ENCODE results near the gene HMOX1.
"Not testable (repeated sequence)": the region's sequence is repeated elsewhere in the genome, so short reads cannot be mapped to it uniquely, and the experiment has no call there.

HMOX1 gene

GRCh38 chr22:35393116-35394010 is 12.5 kb downstream of the HMOX1 start:
- no peak for TF ChIP-seq CTCF (IDR thresholded peaks at IDR 0.05; ENCODE audit: poor library complexity, severe bottlenecking)
- no peak for ATAC-seq (ENCODE audit: low read depth)
- H3K27me3 ChIP-seq (ENCODE audit: insufficient read depth, poor library complexity, severe bottlenecking), result no peaks in the 10 kb centered on the region
- H3K4me1 ChIP-seq (ENCODE audit: insufficient read depth, poor library complexity, severe bottlenecking), result no peaks in the 10 kb centered on the region
- no peaks in the 10 kb centered on the region for H3K36me3 ChIP-seq (ENCODE audit: low read depth)
- H3K27ac ChIP-seq (ENCODE audit: poor library complexity, severe bottlenecking), result no peak overlapping the region
- no peak for DNase-seq (ENCODE audit: low spot score)
- H3K9me3 ChIP-seq (ENCODE audit: severe bottlenecking), result no peaks in the 10 kb centered on the region
- H3K4me3 ChIP-seq (ENCODE audit: severe bottlenecking), result no peak overlapping the region

DNA sequence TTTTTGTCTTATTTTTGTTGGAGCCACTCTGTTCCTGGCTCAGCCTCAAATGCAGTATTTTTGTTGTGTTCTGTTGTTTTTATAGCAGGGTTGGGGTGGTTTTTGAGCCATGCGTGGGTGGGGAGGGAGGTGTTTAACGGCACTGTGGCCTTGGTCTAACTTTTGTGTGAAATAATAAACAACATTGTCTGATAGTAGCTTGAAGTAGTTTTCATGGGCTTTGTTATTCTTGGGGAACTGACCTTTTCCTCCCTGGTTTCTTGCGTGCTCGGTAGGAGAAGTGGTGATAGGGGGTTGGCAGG is 13.1 kb downstream of the HMOX1 start:
- H3K27ac ChIP-seq (ENCODE audit: poor library complexity, severe bottlenecking), result no peak overlapping the region
- no peak for TF ChIP-seq CTCF (IDR thresholded peaks at IDR 0.05; ENCODE audit: poor library complexity, severe bottlenecking)
- ATAC-seq (ENCODE audit: low read depth), result no peak
- no peaks in the 10 kb centered on the region for H3K27me3 ChIP-seq (ENCODE audit: insufficient read depth, poor library complexity, severe bottlenecking)
- DNase-seq (ENCODE audit: low spot score), result no peak
- no peaks in the 10 kb centered on the region for H3K9me3 ChIP-seq (ENCODE audit: severe bottlenecking)
- no peaks in the 10 kb centered on the region for H3K36me3 ChIP-seq (ENCODE audit: low read depth)
- no peaks in the 10 kb centered on the region for H3K4me1 ChIP-seq (ENCODE audit: insufficient read depth, poor library complexity, severe bottlenecking)
- no peak overlapping the region for H3K4me3 ChIP-seq (ENCODE audit: severe bottlenecking)

DNA sequence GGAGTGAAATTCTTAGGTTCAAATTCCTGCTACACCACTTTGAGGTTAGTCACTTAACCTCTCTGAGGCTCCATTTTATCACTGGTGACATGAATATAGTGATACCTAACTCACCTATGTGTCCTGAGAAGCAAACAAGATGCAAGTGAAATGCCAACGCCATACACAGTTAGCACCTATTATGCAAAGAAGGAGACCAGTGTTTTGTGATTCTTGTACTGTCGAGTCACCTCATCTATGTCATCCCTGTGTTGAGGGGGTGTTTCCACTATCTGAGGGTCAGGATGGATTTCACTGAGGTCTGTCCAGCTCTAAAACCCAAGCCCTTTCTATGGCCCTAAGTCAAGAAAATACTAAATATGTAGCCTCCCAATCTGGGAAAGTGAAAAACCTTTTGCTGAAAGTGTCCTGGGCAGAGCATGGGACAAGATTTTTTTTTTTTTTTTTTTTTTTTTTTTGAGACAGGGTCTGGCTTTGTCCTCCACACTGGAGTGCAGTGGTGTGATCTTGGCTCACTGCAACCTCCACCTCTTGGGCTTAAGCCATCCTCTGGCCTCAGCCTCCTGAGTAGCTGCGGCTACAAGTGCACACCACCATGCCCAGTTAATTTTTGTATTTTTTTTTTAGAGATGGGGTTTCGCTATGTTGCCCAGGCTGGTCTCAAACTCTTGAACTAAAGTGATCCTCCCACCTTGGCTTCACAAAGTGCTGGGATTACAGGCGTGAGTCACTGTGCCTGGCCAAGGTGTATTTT is 14.1 kb downstream of the HMOX1 start:
- Histone ChIP-seq H3K27ac (ENCODE audit: poor library complexity, severe bottlenecking) (no peak overlapping the region), H3K27me3 (ENCODE audit: insufficient read depth, poor library complexity, severe bottlenecking) (no peaks in the 10 kb centered on the region), H3K9me3 (ENCODE audit: severe bottlenecking) (no peaks in the 10 kb centered on the region), H3K36me3 (ENCODE audit: low read depth) (no peaks in the 10 kb centered on the region), H3K4me3 (ENCODE audit: severe bottlenecking) (no peak overlapping the region), H3K4me1 (ENCODE audit: insufficient read depth, poor library complexity, severe bottlenecking) (no peaks in the 10 kb centered on the region)
- no peak for DNase-seq (ENCODE audit: low spot score)
- no peak for TF ChIP-seq CTCF (IDR thresholded peaks at IDR 0.05; ENCODE audit: poor library complexity, severe bottlenecking)
- ATAC-seq (ENCODE audit: low read depth), result no peak

GRCh38 chr22:35396622-35397021 is 15.7 kb downstream of the HMOX1 start:
- not testable (repeated sequence) for H3K27ac ChIP-seq (ENCODE audit: poor library complexity, severe bottlenecking); ATAC-seq (ENCODE audit: low read depth); H3K9me3 ChIP-seq (ENCODE audit: severe bottlenecking); DNase-seq (ENCODE audit: low spot score); H3K27me3 ChIP-seq (ENCODE audit: insufficient read depth, poor library complexity, severe bottlenecking); H3K4me3 ChIP-seq (ENCODE audit: severe bottlenecking); H3K4me1 ChIP-seq (ENCODE audit: insufficient read depth, poor library complexity, severe bottlenecking)
- peaks cover 12% of the 10 kb centered on the region for H3K36me3 ChIP-seq (ENCODE audit: low read depth)

GRCh38 chr22:35397095-35397904 is 16.4 kb downstream of the HMOX1 start:
- TF ChIP-seq CTCF (IDR thresholded peaks at IDR 0.05; ENCODE audit: poor library complexity, severe bottlenecking), result no peak

More at GRCh38 chr22:35397095-35397904, 16.4 kb downstream of the HMOX1 start:
- Histone ChIP-seq H3K9me3 (ENCODE audit: severe bottlenecking) (no peaks in the 10 kb centered on the region), H3K4me1 (ENCODE audit: insufficient read depth, poor library complexity, severe bottlenecking) (peaks cover 9% of the 10 kb centered on the region), H3K27ac (ENCODE audit: poor library complexity, severe bottlenecking) (no peak overlapping the region), H3K36me3 (ENCODE audit: low read depth) (peaks cover 17% of the 10 kb centered on the region), H3K27me3 (ENCODE audit: insufficient read depth, poor library complexity, severe bottlenecking) (no peaks in the 10 kb centered on the region), H3K4me3 (ENCODE audit: severe bottlenecking) (no peak overlapping the region)
- ATAC-seq (ENCODE audit: low read depth) (no peak), DNase-seq (ENCODE audit: low spot score) (no peak)

All from RWPE2 (cell line).